ENCODE measurements around the gene GRK5.

Gene GRK5

GRCh38 chr10:119285495-119286267, 78.3 kb downstream of the GRK5 start:
- Histone ChIP-seq H3K4me3 (no peak overlapping the region), H3K9me3 (no peaks in the 10 kb centered on the region), H3K4me1 (no peaks in the 10 kb centered on the region), H3K36me3 (replicated peaks) (no peaks in the 10 kb centered on the region), H3K27me3 (ENCODE audit: low read depth) (peaks cover under 1% of the 10 kb centered on the region; the same call in 1 of the 2 replicates)
- in situ Hi-C loops (cut with MboI; ENCODE audit: low sequenced_read_pairs), result no loop called here
- no peak for DNase-seq (ENCODE audit: low spot score in 2 of 2)

DNA sequence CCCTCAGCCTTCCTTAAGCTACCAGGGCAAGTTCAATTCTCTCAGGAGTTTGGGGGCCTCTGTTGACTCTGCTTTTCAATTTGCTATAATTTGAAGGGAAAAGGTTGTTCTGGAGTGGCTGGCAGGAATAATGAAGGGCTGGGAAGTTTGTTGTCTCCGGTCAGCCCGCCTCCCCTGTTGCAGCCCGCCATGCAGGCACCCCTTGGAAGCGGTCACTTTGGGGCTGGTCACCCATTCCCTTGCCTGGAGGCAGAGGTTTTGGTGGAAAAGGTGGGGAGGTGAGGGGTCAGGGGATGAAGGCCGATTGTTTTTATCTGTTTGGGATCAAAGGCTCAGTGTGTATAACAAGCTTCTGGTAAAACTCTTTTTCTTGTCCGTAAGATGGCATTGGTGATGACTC, 79.1 kb downstream of the GRK5 start:
- peaks cover 4% of the 10 kb centered on the region; the same call in 1 of the 2 replicates for H3K27me3 ChIP-seq (ENCODE audit: low read depth)
- no peak for DNase-seq (ENCODE audit: low spot score in 2 of 2)
- no peak overlapping the region for H3K4me3 ChIP-seq
- no peaks in the 10 kb centered on the region for H3K9me3 ChIP-seq
- H3K36me3 ChIP-seq (replicated peaks), result no peaks in the 10 kb centered on the region
- in situ Hi-C loops (cut with MboI; ENCODE audit: low sequenced_read_pairs), result no loop called here
- H3K4me1 ChIP-seq, result no peaks in the 10 kb centered on the region

DNA sequence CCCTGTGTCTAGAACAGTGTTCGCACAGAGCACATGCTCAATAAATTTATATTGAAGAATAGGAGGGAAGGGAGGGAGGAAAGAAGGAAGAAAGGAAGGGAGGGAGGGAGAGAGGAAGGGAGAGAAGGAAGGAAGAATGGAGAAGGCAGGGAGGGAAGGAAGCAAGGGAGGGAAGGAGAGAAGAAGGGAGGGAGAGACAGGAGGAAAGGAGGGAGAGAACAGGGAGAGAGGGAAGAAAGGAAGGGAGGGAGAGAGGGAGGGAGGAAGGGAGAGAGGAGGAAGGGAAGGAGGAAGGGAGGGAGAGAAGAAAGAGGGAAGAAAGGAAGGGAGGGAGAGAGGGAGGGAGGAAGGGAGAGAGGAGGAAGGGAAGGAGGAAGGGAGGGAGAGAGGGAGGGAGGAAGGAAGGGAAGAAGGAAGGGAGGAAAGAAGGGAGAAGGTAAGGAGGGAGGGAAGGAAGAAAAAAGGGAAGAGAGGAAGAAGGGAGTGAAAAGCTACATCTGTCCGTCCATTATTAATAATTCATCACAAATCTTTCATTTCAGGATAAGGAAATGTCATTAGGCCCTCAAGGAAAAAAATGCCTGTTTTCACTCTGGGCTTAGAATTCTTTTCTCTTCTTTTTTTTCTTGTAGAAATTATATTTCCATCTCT, 79.7 kb downstream of the GRK5 start:
- H3K36me3 ChIP-seq (replicated peaks), result no peaks in the 10 kb centered on the region
- H3K4me3 ChIP-seq, result no peak overlapping the region
- in situ Hi-C loops (cut with MboI; ENCODE audit: low sequenced_read_pairs), result no loop called here
- peaks cover 4% of the 10 kb centered on the region; the same call in 1 of the 2 replicates for H3K27me3 ChIP-seq (ENCODE audit: low read depth)
- DNase-seq (ENCODE audit: low spot score in 2 of 2), result no peak
- H3K4me1 ChIP-seq, result no peaks in the 10 kb centered on the region
- no peaks in the 10 kb centered on the region for H3K9me3 ChIP-seq

DNA sequence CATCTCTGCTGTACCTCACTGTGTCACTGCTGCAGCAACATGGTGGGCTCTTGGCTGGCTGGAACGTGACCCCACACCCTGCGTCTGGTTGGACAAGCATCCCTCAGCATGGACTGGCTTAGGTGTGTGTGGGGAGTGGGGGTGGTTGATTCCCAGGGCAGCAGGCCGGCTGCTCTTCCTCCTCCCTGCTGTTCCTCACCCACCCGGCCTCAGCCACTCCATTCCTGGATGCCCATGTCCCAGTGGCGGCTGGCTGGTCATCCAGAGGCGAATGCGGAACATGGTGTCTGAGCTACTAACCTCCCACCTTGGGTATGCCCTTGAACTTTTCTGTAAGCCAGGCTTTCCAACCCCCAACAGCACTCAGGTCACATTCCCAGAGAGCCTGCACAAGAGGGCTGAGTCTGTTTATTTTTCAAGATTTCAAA, 81.2 kb downstream of the GRK5 start:
- no peaks in the 10 kb centered on the region for H3K4me1 ChIP-seq
- H3K9me3 ChIP-seq, result no peaks in the 10 kb centered on the region
- no peak for DNase-seq (ENCODE audit: low spot score in 2 of 2)
- no peak overlapping the region for H3K4me3 ChIP-seq
- in situ Hi-C loops (cut with MboI; ENCODE audit: low sequenced_read_pairs), result no loop called here
- H3K36me3 ChIP-seq (replicated peaks), result no peaks in the 10 kb centered on the region
- H3K27me3 ChIP-seq (ENCODE audit: low read depth), result peaks cover 4% of the 10 kb centered on the region; the same call in 1 of the 2 replicates

DNA sequence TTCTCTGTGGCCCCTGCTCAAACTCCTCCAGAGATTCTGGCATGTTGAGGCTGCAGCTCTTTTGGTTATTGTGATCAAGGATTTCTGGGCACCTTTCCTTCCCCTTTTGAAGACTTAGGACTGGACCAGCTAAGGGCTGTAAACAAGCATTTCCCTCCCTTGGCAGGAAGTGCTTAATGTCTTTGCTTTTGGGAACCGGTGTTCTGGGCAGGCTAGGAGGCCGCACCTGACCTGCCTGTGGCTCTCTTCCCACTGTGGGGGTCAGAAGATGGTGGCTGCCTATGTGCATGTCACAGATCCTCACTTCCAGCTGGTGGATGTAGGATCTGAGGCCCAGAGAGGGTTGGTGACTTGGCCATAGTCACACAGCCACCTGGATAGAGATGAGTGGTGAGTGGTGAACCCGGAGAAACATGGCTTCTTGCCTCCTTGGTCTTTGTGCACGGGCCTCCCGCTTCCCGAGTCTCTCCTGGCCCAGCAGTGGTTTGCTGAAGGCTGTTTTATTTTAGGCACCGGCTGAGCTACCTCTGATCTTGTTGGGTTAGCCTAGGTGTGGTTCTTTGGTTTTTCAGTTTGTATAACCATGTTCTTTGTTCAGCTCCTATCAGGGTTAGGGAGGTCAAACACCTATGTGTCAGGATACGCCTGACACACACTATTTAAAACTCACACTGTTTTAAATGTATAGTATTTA, 82.0 kb downstream of the GRK5 start:
- H3K9me3 ChIP-seq, result no peaks in the 10 kb centered on the region
- no peaks in the 10 kb centered on the region; the same call in 1 of the 2 replicates for H3K4me1 ChIP-seq
- no peak for DNase-seq (ENCODE audit: low spot score in 2 of 2)
- peaks cover 4% of the 10 kb centered on the region; the same call in 1 of the 2 replicates for H3K27me3 ChIP-seq (ENCODE audit: low read depth)
- H3K36me3 ChIP-seq (replicated peaks), result no peaks in the 10 kb centered on the region
- H3K4me3 ChIP-seq, result no peak overlapping the region
- in situ Hi-C loops (cut with MboI; ENCODE audit: low sequenced_read_pairs), result no loop called here

- Histone ChIP-seq H3K4me1 (no peaks in the 10 kb centered on the region; the same call in 1 of the 2 replicates), H3K4me3 (no peak overlapping the region), H3K9me3 (no peaks in the 10 kb centered on the region), H3K36me3 (replicated peaks) (no peaks in the 10 kb centered on the region), H3K27me3 (ENCODE audit: low read depth) (peaks cover 4% of the 10 kb centered on the region; the same call in 1 of the 2 replicates)
- in situ Hi-C loops (cut with MboI; ENCODE audit: low sequenced_read_pairs), result no loop called here
- no peak for DNase-seq (ENCODE audit: low spot score in 2 of 2)
Observed at GRCh38 chr10:119290301-119291048, 83.1 kb downstream of the GRK5 start.

DNA sequence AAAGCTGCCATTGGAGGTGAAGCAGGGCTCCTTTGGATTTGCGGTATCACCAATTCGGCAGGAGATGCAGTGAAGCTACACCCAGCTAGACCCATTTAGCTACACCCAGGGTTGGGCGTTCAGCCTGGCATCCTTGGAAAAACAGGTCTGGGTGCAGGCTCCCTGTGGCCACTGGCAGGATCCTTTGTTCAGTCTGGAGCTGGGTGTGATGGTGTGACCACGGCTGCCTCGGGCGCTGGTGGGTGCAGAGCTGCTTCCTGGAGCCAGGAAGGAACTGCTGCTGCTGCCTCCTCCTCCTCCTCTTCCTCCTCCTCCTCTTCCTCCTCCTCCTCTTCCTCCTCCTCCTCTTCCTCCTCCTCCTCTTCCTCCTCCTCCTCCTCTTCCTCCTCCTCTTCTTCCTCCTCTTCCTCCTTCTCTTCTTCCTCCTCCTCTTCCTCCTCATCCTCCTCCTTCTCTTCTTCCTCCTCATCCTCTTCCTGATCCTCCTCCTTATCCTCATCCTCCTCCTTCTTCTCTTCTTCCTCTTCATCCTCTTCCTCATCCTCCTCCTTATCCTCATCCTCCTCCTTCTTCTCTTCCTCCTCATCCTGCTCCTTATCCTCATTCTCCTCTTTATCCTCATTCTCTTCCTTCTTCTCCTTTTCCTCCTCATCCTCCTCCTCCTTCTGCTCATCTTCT, 84.0 kb downstream of the GRK5 start:
- peaks cover 4% of the 10 kb centered on the region; the same call in 1 of the 2 replicates for H3K27me3 ChIP-seq (ENCODE audit: low read depth)
- in situ Hi-C loops (cut with MboI; ENCODE audit: low sequenced_read_pairs), result no loop called here
- H3K4me1 ChIP-seq, result no peaks in the 10 kb centered on the region; the same call in 1 of the 2 replicates
- no peak for DNase-seq (ENCODE audit: low spot score in 2 of 2)
- H3K9me3 ChIP-seq, result no peaks in the 10 kb centered on the region
- no peaks in the 10 kb centered on the region for H3K36me3 ChIP-seq (replicated peaks)
- no peak overlapping the region for H3K4me3 ChIP-seq

GRCh38 chr10:119292968-119293760, 85.8 kb downstream of the GRK5 start:
- in situ Hi-C loops (cut with MboI; ENCODE audit: low sequenced_read_pairs), result no loop called here
- no peak for DNase-seq (ENCODE audit: low spot score in 2 of 2)
- no peaks in the 10 kb centered on the region for H3K9me3 ChIP-seq
- H3K36me3 ChIP-seq (replicated peaks), result no peaks in the 10 kb centered on the region
- H3K27me3 ChIP-seq (ENCODE audit: low read depth), result peaks cover 4% of the 10 kb centered on the region; the same call in 1 of the 2 replicates
- no peak overlapping the region for H3K4me3 ChIP-seq
- H3K4me1 ChIP-seq, result no peaks in the 10 kb centered on the region; the same call in 1 of the 2 replicates

DNA sequence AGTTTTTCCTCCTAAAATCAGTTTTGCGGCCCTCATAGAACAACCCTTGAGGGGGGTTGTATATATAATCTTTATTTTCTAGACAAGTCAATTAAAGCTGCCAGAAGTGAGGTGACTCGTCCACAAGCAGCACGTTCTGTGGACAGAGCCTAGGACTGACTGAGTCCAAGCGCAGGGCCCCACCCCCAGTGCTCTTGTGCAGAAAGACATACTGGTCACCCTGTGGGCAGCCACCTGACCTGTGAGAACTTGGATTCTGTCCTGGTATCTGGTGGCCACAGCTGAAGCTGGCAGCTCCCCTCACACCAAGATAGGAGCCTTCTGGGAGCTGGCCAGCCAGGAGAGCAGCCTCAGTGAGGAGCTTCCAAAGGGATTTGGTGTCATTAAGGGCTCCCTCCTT, 89.3 kb downstream of the GRK5 start:
- Histone ChIP-seq H3K27me3 (ENCODE audit: low read depth) (no peaks in the 10 kb centered on the region), H3K4me3 (no peak overlapping the region), H3K36me3 (replicated peaks) (no peaks in the 10 kb centered on the region), H3K9me3 (no peaks in the 10 kb centered on the region), H3K4me1 (no peaks in the 10 kb centered on the region; the same call in 1 of the 2 replicates)
- DNase-seq (ENCODE audit: low spot score in 2 of 2), result no peak
- in situ Hi-C loops (cut with MboI; ENCODE audit: low sequenced_read_pairs), result no loop called here

DNA sequence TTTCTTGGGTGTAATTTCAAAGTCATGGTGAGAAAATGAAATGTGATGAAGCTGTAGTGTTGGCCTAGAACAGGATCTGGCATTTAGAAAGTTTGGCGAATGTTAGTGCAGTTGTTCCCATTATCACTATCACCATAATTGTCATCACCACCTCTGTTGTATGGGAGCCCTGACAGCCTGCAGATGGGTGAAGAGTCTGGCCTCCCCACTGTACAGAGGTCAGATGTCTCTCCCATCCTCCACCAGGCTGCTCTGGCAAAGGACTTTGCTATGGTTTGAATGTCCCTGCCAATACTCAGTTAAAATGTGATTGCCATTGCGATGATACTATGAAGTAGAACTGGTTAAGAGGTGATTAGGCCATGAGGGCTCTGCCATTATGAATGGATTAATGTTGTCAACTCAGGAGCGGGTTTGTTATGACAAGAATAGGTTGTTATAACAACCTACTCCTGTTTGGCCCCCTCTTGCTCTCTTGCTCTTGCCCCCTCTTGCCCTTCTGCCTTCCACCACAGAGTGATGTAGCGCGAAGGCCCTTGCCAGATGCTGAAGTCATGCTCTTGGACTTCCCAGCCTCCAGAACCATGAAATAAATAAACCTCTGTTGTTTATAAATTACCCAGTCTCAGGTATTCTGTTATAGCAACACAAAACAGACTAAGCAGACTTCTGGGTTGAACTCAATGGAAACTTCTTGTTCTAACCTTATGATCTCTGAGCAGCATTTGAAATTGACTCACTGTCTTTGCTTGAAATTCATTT, 90.0 kb downstream of the GRK5 start:
- DNase-seq (ENCODE audit: low spot score in 2 of 2), result no peak
- Histone ChIP-seq H3K4me3 (no peak overlapping the region), H3K9me3 (no peaks in the 10 kb centered on the region), H3K27me3 (ENCODE audit: low read depth) (no peaks in the 10 kb centered on the region), H3K4me1 (no peaks in the 10 kb centered on the region; the same call in 1 of the 2 replicates), H3K36me3 (replicated peaks) (no peaks in the 10 kb centered on the region)
- in situ Hi-C loops (cut with MboI; ENCODE audit: low sequenced_read_pairs), result no loop called here

DNA sequence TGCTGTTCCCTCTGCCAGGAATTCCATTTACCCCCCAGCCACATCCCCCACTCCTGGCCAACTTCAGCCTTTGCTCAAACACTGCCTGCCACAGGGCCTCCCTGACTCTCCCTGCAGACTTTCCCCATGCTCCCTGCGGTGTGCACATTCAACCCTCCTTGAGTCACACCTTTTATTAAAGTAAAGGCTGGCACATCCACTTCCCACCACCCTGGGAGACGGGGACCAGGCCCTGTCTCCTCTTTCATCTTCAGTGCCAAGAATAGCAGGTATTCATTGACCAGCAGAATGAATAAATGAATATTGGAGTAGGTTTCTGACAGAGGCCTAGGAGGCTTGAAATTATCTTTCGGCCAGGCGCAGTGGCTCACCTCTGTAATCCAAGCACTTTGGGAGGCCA, 91.4 kb downstream of the GRK5 start:
- Histone ChIP-seq H3K27me3 (ENCODE audit: low read depth) (no peaks in the 10 kb centered on the region), H3K4me1 (no peaks in the 10 kb centered on the region; the same call in 1 of the 2 replicates), H3K4me3 (no peak overlapping the region), H3K9me3 (no peaks in the 10 kb centered on the region), H3K36me3 (replicated peaks) (no peaks in the 10 kb centered on the region)
- no peak for DNase-seq (ENCODE audit: low spot score in 2 of 2)
- in situ Hi-C loops (cut with MboI; ENCODE audit: low sequenced_read_pairs), result no loop called here

- Histone ChIP-seq H3K4me3 (no peak overlapping the region), H3K4me1 (no peaks in the 10 kb centered on the region), H3K27me3 (ENCODE audit: low read depth) (no peaks in the 10 kb centered on the region), H3K36me3 (replicated peaks) (no peaks in the 10 kb centered on the region), H3K9me3 (no peaks in the 10 kb centered on the region)
- DNase-seq (ENCODE audit: low spot score in 2 of 2), result no peak
- in situ Hi-C loops (cut with MboI; ENCODE audit: low sequenced_read_pairs), result no loop called here
Observed at GRCh38 chr10:119299531-119299930, 92.2 kb downstream of the GRK5 start.
